NCI-H526 (cell line): Measurements from ENCODE around the gene C10orf90.

Experiments used
- DNase-seq, 2 experiments: peaks; one replicate each; lab custom pipeline; 2025; lab: John Stamatoyannopoulos, UW

The C10orf90 gene

DNA sequence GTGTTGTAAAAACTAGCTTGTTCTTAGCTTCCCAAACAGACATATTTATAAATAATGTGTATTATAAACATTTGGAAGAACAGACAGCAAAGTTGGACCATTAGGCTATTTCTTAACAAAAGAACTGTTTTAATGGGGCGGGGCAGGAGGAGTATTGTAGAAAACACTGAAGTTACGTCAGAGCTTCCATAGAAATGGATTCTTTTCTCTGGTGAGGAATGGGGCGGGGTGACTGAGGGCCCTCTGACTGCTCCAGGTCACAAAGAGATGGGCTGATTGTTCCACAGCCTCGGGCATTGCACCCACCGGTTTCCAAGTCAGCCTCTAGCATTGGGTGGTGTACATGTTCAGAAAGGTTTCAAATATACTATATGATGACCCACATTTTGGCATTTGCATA is 245.5 kb downstream of the C10orf90 start:
- no peak for DNase-seq

GRCh38 chr10:126423732-126424491 is 246.6 kb downstream of the C10orf90 start:
- DNase-seq = no peak

DNA sequence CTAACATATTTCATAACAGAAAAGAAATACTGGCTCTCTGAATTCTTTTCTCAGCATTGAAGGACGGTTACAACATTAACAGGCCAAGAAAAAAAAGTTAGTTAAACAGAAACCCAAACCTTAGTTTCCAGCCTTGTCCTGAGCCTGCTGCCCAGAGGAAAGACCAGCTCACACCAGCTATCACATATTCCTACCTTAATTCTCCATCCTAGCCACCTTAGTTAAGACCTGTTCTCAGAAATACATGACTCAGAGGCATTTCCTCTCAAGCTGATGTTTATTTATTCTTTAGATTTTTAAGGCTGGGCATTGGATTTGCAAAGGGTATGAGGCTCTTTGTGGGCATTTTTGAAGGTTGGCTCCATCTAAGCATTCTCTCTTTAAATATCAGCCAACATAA is 247.9 kb downstream of the C10orf90 start:
- no peak for DNase-seq

- no peak for DNase-seq
These were observed 248.7 kb downstream of the C10orf90 start for GRCh38 chr10:126421756-126422256.

DNA sequence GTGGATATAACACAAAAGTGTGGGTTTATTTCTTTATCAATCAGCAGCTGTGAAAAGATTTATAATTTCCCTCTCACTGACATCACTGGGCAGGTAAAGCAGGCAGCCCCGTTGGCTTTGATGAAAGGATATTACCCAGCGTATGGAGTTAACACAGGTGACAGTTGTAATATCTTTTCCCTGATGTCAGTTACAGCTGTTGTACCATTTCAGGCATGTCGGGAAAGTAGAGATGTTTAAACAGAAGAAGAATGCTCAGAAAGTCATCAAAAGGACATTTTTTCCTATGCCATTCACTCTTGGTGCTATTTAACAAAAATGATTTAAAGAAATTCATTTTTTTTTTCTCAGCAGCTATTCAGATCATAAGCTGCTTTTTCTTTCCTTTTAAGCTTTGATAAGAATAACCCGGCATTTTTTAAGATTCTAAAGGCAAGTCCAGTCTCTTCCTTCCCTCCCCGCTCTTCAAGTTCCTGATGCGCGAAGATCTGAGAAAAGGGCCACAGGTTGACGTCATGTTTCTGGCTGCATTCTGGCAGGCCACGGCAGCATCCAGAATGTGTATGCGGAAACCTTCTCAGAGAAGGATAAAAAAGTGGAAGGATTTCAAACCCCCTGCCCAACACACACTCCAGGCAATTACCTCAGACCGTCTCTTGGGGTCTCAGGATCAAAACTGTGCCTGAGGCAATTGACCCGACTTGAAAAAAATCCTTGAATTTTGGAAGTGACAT is 249.8 kb downstream of the C10orf90 start:
- no peak for DNase-seq

GRCh38 chr10:126417220-126417825 is 253.2 kb downstream of the C10orf90 start:
- no peak for DNase-seq

GRCh38 chr10:126409821-126410220 is 260.7 kb downstream of the C10orf90 start:
- DNase-seq = no peak

DNA sequence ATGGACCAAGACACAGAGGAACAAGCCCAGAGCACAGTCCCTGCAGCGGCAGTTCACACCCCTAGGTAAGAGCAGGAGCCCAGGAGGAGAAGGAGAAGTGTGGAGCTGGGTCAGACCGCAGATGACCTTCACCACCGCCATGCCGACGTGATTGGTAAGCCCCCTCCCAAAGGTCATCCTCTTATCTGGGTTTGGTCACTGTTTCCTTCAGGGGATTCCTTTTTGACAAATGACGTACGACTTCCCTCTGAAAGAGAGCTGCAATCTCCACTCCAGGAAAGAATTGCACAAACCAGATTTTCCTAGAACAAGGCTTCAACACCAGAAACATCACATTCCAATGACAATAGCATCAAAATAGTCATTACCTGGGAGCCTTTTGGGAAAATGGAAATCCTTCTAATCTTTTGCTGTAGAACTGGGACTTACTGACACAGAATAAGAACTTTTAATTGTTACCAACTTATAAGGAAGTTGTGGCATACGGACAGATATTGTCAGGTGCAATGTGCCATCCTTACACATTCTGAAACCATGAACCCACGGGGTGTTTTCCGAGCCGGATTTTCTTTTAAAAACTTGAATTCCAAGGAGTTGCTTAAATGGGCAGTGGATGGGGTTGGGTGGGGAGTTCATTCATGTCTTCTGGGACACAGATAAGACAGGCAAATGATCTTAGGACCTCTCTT is 261.4 kb downstream of the C10orf90 start:
- DNase-seq = no peak

- no peak for DNase-seq
These were observed 262.7 kb downstream of the C10orf90 start for GRCh38 chr10:126407831-126408230.

- DNase-seq = no peak
These were observed 265.2 kb downstream of the C10orf90 start for GRCh38 chr10:126405239-126405775.

GRCh38 chr10:126402721-126403695 is 267.5 kb downstream of the C10orf90 start:
- no peak for DNase-seq

GRCh38 chr10:126400641-126401040 is 269.9 kb downstream of the C10orf90 start:
- DNase-seq = no peak

- no peak for DNase-seq
These were observed 271.6 kb downstream of the C10orf90 start for GRCh38 chr10:126398924-126399323.

GRCh38 chr10:126398383-126398743 is 272.1 kb downstream of the C10orf90 start:
- DNase-seq = no peak

- DNase-seq = no peak
These were observed 272.7 kb downstream of the C10orf90 start for GRCh38 chr10:126397640-126398382.

DNA sequence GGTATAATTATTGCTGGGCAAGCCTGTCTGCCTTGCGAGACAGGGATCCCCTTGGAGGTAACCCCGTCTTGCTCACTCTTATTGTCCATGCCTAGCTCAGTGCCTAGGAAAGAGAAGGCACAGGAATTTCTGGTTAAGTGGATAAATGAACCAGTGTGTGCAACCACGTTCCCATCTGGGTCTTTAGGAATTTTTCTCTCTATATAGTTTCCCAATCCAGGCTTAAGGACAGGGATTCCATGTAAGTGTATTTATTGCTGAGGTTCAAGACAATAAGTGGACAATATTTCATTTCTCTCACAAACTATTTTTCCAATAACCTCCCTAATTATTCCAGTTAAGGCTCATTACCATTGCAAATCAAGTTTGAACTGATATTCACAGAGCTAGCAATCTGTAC is 273.3 kb downstream of the C10orf90 start:
- DNase-seq = no peak

DNA sequence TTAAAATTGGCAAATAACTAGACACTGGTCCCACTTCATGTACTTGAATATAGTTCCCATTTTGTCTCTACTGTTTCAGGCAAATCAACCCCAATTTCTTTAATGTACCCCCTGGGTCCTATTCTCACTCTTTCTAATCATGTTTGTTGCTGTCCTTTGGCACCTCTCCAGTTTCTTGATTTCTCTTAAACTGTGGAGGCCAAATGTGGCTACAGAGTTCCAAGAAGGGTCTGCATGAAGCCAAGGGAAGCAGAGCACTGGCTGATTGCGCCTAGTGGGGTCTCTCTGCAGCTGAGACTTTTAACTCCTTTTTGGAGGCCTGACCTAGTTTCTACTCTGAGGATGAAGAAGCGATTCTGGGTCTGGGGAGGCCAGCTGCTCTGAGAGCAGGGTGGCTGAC is 275.5 kb downstream of the C10orf90 start:
- DNase-seq = no peak

DNA sequence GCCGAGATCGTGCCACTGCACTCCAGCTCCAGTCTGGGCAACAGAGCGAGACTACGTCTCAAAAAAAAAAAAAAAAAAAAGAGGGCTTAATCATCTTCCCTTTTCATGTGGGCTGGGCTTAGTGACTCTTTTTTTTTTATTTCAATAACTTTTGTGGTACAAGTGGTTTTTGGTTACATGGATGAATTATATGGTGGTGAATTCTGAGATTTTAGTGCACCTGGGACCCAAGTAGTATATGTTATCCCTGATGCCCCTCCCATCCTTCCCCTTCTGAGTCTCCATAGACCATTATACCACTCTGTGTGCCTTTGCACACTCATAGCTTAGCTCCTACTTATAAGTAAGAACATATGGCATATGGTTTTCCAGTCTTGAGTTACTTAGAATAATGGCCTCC is 277.4 kb downstream of the C10orf90 start:
- no peak for DNase-seq

GRCh38 chr10:126392469-126392868 is 278.0 kb downstream of the C10orf90 start:
- no peak for DNase-seq

DNA sequence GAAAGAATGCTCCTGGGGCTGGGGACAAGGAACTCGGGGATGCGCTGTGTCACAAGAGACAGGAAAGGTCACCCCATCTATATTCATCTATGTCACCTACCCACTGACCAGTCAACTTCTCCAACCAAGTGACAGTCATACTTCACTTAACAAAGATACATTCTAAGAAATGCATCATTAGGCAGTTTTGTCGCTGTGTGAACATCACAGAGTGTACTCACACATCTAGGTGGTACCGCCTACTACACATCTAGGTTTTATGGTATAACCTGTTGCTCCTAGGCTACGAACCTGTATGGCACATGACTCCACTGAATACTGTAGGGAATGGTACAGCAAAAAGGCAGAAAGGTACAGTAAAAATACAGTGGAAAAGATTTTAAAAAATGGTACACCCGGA is 278.4 kb downstream of the C10orf90 start:
- DNase-seq = no peak
